ENCODE data around the gene THADA.

THADA gene

GRCh38 chr2:43341959-43342757 is 253.7 kb downstream of the THADA start:
- H3K4me3 Mint-ChIP-seq, result no peak overlapping the region
- DNase-seq, result no peak
- no peak overlapping the region for H3K27ac Mint-ChIP-seq
- CTCF ChIA-PET, result no interaction called here
- H3K4me1 Mint-ChIP-seq, result no peaks in the 10 kb centered on the region
- H3K27me3 Mint-ChIP-seq, result no peaks in the 10 kb centered on the region
- H3K36me3 Mint-ChIP-seq, result peaks cover 11% of the 10 kb centered on the region
- no peaks in the 10 kb centered on the region for H3K9me3 Mint-ChIP-seq

DNA sequence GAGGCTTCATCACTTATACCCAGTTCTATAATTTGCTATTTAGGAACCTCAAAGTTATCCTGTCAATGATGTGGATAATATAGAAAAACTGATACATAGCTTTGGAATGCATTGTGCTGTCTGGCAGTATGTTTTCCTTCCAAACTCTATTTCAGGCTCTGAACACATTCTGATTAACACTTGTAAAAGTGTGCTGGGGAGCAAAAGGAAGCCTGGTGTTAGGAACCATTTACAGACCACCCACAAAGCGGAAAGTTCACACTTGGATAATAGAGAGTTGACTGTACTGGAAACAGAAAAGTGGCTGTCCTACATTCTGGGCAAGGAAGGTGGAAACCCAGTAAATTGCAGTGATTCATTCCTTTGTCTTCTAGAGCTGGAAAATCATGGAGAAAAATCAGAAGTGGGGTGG is 254.9 kb downstream of the THADA start:
- Mint-ChIP-seq H3K36me3 (peaks cover 12% of the 10 kb centered on the region), H3K27me3 (no peaks in the 10 kb centered on the region), H3K4me1 (no peaks in the 10 kb centered on the region), H3K9me3 (no peaks in the 10 kb centered on the region), H3K4me3 (no peak overlapping the region), H3K27ac (no peak overlapping the region)
- no peak for DNase-seq
- CTCF ChIA-PET, result no interaction called here

- no peaks in the 10 kb centered on the region for H3K4me1 Mint-ChIP-seq
- DNase-seq, result no peak
- no peaks in the 10 kb centered on the region for H3K27me3 Mint-ChIP-seq
- CTCF ChIA-PET, result no interaction called here
- H3K27ac Mint-ChIP-seq, result no peak overlapping the region
- no peaks in the 10 kb centered on the region for H3K9me3 Mint-ChIP-seq
- H3K36me3 Mint-ChIP-seq, result peaks cover 12% of the 10 kb centered on the region
- H3K4me3 Mint-ChIP-seq, result no peak overlapping the region
Measured at GRCh38 chr2:43340066-43340465, 255.8 kb downstream of the THADA start.

DNA sequence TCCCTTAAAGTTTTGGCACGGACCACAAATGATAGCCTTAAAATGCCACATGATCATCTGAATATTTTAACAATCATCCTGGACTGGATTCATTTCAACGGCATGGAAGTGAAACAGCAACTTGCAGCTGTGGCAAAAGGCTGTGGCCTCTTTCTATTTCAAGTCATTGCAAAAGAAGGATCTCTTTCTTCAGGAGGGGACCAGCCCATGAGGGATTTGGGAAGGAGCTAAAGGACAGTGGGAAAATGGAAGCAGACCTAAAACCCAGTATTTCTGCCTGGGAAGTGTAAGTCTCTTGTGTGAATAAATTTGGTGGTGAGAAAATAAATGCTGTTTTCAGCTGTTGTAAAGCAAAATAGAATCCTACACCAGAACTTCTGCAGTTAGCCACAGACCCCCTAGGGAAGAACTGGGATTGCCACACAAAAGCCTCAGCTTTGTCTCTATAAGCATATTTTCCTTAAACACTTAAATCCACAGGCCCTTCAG is 262.1 kb downstream of the THADA start:
- Mint-ChIP-seq H3K4me3 (no peak overlapping the region), H3K9me3 (no peaks in the 10 kb centered on the region), H3K27me3 (no peaks in the 10 kb centered on the region), H3K36me3 (peaks cover 11% of the 10 kb centered on the region), H3K4me1 (no peaks in the 10 kb centered on the region), H3K27ac (no peak overlapping the region)
- CTCF ChIA-PET, result no interaction called here
- no peak for DNase-seq

GRCh38 chr2:43333101-43333655 is 262.7 kb downstream of the THADA start:
- Mint-ChIP-seq H3K9me3 (no peaks in the 10 kb centered on the region), H3K36me3 (peaks cover 11% of the 10 kb centered on the region), H3K27ac (no peak overlapping the region), H3K27me3 (no peaks in the 10 kb centered on the region), H3K4me3 (no peak overlapping the region), H3K4me1 (no peaks in the 10 kb centered on the region)
- DNase-seq, result no peak
- CTCF ChIA-PET, result no interaction called here

- no peaks in the 10 kb centered on the region for H3K4me1 Mint-ChIP-seq
Measured at GRCh38 chr2:43332653-43333052, 263.2 kb downstream of the THADA start.

DNA sequence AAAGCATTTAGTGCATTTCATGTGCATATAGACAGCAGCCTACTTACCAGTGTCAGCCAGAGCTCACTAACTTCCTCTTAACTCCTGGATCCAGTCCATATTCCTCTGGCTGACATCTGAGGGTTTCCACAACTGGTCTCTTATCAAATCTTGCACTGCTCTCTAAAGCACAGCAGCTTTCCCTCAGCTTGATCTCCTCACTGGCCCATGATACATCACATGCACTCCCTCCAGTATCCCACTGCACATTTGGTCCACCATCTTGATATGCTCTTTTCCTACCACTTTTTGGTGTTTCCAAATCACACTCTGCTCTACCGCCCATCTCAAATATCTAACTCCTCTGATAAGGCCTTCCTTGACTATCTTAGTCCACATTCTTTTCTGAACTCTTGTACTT is 264.4 kb downstream of the THADA start:
- Mint-ChIP-seq H3K36me3 (peaks cover 10% of the 10 kb centered on the region), H3K27ac (no peak overlapping the region), H3K4me1 (no peaks in the 10 kb centered on the region), H3K4me3 (no peak overlapping the region), H3K27me3 (no peaks in the 10 kb centered on the region), H3K9me3 (no peaks in the 10 kb centered on the region)
- DNase-seq, result no peak
- CTCF ChIA-PET, result no interaction called here

More at GRCh38 chr2:43332653-43333052, 263.2 kb downstream of the THADA start:
- Mint-ChIP-seq H3K27me3 (no peaks in the 10 kb centered on the region), H3K4me3 (no peak overlapping the region), H3K27ac (no peak overlapping the region), H3K36me3 (peaks cover 11% of the 10 kb centered on the region), H3K9me3 (no peaks in the 10 kb centered on the region)
- DNase-seq, result no peak
- CTCF ChIA-PET, result no interaction called here

DNA sequence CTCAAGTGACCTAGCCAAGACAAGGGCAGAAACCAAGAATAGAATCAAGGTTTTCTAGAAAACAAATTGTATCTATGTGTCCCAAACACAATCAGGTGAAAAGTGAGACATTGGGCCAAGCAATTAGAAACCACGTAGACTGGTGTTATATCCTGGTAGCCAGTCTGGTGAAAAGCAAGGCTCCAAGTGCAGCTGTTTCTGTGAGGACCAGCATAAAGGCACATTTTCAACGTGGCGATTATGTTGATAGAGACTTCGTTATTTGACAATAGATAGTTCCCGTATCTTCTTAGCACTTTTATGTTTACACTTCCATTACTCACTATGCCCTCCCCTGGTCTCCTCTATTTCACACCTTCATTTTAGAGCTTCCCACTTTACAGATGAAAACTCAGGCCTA is 266.2 kb downstream of the THADA start:
- Mint-ChIP-seq H3K9me3 (no peaks in the 10 kb centered on the region), H3K27me3 (no peaks in the 10 kb centered on the region), H3K4me1 (no peaks in the 10 kb centered on the region), H3K27ac (no peak overlapping the region), H3K36me3 (peaks cover 15% of the 10 kb centered on the region), H3K4me3 (no peak overlapping the region)
- CTCF ChIA-PET, result interaction anchor here (1.4 kb wide), 1 partner anchor 9 kb away, joined by 3 read pairs; no protein-coding TSS in a partner anchor
- no peak for DNase-seq

DNA sequence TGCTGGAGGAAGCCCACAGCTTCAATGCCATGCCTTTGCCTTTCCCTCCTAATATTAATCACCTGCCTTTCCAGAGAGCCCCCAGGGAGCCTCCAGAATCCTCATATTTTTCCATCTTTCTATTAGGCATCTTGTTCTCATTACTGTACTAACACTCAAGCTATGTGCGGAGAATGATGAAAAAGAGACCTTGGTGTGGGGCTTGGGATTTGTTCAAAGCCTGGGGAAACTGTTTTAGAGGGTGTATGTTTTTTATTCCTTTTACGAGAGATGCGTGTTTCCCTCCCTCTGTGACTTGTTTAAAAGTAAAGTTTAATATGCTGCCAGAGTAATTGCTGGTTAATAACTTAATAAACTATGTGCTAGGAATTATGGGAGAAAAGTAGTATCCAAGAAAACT is 267.0 kb downstream of the THADA start:
- Mint-ChIP-seq H3K4me3 (no peak overlapping the region), H3K9me3 (no peaks in the 10 kb centered on the region), H3K4me1 (no peaks in the 10 kb centered on the region), H3K27ac (no peak overlapping the region), H3K36me3 (peaks cover 12% of the 10 kb centered on the region), H3K27me3 (no peaks in the 10 kb centered on the region)
- CTCF ChIA-PET, result interaction anchor here (0.7 to 1.4 kb wide), 2 partner anchors 9 to 30 kb away, joined by 3 read pairs; no protein-coding TSS in a partner anchor
- DNase-seq, result no peak

- H3K36me3 Mint-ChIP-seq, result peaks cover 15% of the 10 kb centered on the region
- H3K9me3 Mint-ChIP-seq, result no peaks in the 10 kb centered on the region
- no peaks in the 10 kb centered on the region for H3K27me3 Mint-ChIP-seq
- CTCF ChIA-PET, result interaction anchor here (1.4 kb wide), 1 partner anchor 10 kb away, joined by 3 read pairs; no protein-coding TSS in a partner anchor
- DNase-seq, result no peak
- H3K4me1 Mint-ChIP-seq, result no peaks in the 10 kb centered on the region
- no peak overlapping the region for H3K27ac Mint-ChIP-seq
- no peak overlapping the region for H3K4me3 Mint-ChIP-seq
Measured at GRCh38 chr2:43328133-43328532, 267.7 kb downstream of the THADA start.

DNA sequence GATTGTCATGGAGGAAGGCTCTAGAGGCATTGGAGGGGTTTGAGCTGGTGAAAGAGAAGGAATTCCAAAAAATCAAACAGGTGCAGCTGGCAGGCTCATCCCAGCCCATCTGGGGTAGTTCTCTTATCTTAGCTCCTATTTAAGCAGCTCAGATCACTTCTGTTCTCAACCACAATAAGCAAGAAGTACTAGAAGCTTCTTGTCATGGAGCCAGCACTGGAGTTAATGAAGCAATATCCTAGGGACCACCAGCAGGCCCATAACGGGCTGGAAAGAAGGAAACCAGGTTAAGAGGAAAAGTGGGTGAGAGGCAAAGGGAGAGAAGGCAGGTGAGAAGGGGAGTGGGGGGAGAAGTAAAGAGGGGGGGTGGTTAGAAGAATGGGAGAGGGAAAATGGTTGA is 268.7 kb downstream of the THADA start:
- no peak overlapping the region for H3K4me3 Mint-ChIP-seq
- no peaks in the 10 kb centered on the region for H3K9me3 Mint-ChIP-seq
- H3K4me1 Mint-ChIP-seq, result no peaks in the 10 kb centered on the region
- DNase-seq, result no peak
- H3K27me3 Mint-ChIP-seq, result no peaks in the 10 kb centered on the region
- H3K36me3 Mint-ChIP-seq, result peaks cover 10% of the 10 kb centered on the region
- no peak overlapping the region for H3K27ac Mint-ChIP-seq
- CTCF ChIA-PET, result no interaction called here

- no peaks in the 10 kb centered on the region for H3K27me3 Mint-ChIP-seq
- no peaks in the 10 kb centered on the region for H3K4me1 Mint-ChIP-seq
- peaks cover 11% of the 10 kb centered on the region for H3K36me3 Mint-ChIP-seq
- H3K4me3 Mint-ChIP-seq, result no peak overlapping the region
- H3K9me3 Mint-ChIP-seq, result no peaks in the 10 kb centered on the region
- CTCF ChIA-PET, result no interaction called here
- DNase-seq, result no peak
- no peak overlapping the region for H3K27ac Mint-ChIP-seq
Measured at GRCh38 chr2:43326101-43326825, 269.6 kb downstream of the THADA start.

- Mint-ChIP-seq H3K4me1 (no peaks in the 10 kb centered on the region), H3K4me3 (no peak overlapping the region), H3K27me3 (no peaks in the 10 kb centered on the region), H3K36me3 (peaks cover 18% of the 10 kb centered on the region), H3K9me3 (no peaks in the 10 kb centered on the region), H3K27ac (no peak overlapping the region)
- CTCF ChIA-PET, result no interaction called here
- no peak for DNase-seq
Measured at GRCh38 chr2:43325107-43325811, 270.6 kb downstream of the THADA start.

All from activated naive CD4-positive, alpha-beta T cell treated with anti-CD3 and anti-CD28 coated beads, Interleukin-2, amount 10 ng/mL, durations not matched to agents 7 days and 5 days (primary cell).